RPMI8226 (cell line): Measurements from ENCODE around the gene PIGT.

ENCODE experiments used
- DNase-seq: peaks from one replicate; pipeline ENCODE4 v3.0.0-alpha.2; 2015

The PIGT gene

GRCh38 chr20:45415822-45416637 lies at the start of gene PIGT:
Gene PIGT (plus strand): TSS chr20:45416141. CDS start chr20:45416157, 16 bp downstream.
- DNase-seq: peak; percentile 88

- DNase-seq: no peak
Measured at GRCh38 chr20:45366192-45366591, 49.7 kb upstream of the PIGT start.

DNA sequence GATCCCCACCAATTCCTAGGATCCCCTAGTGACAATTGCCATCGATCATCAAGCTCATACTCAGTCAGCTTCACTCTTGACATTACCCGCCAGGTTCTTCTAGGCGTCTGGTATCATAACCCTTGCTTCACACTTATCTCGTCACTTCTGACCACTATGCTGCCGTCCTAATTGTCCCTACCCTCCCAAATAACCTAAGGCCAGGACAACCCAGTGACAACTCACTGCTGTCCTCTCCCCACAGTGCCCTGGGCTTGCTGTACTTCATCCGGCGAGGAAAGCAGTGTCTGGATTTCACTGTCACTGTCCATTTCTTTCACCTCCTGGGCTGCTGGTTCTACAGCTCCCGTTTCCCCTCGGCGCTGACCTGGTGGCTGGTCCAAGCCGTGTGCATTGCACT lies 49.3 kb upstream of the PIGT start:
- no peak for DNase-seq

GRCh38 chr20:45367126-45367525 lies 48.8 kb upstream of the PIGT start:
- DNase-seq: no peak

DNA sequence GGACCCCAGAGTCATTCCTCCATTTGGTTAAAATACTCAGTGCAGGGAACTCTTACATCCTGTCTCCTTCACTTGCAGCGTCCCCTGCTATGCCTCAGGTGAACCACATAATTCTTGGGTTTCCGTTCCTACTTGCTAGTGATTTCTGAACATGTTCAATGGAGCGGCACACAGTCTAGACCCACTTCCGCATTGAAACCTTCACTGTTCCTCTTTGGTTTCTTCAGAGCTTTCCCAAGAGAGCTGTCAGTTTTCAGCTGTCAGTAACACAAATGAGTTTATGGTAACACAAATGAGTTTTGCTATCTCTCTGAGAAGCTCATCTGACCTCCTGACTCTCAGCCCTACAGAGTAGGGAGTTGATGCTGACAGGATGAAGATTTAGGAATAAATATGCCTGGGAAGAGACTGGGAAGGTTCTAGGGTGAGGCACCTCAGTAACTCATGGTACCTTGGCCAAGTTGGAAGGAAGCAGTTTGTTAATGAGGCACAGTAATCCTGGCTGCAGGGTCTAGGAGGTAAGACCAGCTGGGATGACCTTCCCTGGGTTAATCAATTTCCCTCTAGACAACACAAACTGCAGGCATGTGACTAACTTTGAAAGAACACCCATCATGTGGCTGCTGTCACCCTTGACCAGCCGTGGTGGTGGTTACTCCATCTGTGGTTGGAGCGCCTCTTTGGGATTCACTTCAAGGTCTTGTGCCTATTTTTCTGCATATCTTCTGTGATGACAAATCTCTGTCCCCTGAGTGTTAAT lies 47.5 kb upstream of the PIGT start:
- peak; percentile 87 for DNase-seq

- DNase-seq: no peak
Measured at GRCh38 chr20:45370571-45371160, 45.3 kb upstream of the PIGT start.

DNA sequence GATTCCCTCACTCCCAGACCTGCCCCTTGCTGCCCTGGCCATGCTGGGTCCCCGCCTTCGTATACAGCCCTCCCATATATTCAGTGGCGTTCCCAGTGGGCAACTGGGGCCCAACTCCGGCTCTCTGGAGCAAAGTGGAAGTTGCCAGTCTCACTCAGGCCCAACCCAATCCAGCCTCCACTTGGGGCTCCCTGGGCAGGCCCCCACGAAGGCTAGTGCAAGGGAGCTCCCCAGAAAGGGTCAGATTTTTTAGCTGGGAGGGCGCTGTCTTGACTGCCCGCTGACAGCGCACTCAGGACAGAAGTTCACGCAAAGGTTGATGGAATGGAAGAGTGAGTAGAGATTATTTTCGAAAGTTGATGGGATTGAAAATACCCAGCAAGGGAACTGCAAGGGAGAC lies 43.7 kb upstream of the PIGT start:
- DNase-seq: no peak

DNA sequence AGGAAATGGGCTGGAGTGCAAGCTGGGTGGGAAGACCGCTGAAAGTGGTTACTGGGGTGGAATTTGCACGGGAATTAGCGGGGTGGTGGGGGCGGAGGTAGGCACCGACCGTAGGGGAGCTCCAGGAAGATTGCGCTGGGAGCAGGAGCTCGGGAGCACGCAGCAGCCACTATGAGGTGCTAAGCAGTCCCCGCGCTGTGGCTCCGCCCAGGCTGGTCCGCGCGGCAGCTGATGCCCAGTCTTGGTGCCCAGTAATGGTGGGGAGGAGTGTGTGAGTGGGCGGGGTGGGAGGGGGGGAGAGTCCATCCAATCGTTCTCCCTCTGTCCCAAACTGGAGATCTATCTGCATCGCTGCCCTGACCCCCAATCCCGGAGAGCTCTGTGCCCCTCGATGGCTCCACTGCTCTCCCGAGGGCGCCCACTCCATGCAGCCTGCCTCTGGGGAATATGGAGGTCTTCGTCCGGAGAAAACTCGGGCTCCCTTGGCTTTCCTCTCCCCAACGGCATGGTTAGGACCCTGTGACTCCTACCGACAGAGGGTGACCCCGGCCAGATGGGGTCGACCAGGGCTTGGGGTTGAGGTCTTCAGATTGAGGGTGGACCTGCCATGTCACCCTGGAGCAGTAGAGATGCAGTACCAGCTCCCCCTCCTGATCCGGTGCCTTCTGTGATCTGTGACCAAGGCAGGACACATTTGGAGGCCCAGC lies 43.1 kb upstream of the PIGT start:
- DNase-seq: no peak

GRCh38 chr20:45373353-45374100 lies 42.4 kb upstream of the PIGT start:
- peak; percentile 93 for DNase-seq

GRCh38 chr20:45374101-45374467 lies 41.9 kb upstream of the PIGT start:
- DNase-seq: no peak

DNA sequence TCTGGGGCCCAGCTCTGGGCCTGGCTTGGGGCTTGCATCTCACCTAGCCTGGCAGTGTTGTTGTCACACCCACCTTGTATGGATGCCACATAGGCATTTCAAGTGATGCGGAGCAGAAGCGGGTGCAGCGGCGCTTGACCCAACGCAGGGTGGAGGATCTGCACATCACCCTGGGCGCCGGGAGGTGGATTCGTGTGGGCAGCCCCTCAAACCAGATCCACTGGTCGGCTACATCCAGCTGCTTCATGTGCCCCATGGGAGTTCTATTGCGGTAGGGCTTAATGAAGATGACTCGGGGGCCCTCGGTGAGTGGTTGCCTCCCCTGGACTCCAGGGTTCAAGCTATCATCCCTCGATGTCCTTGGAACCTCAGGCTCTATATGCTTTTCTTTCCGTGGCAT lies 41.0 kb upstream of the PIGT start:
- DNase-seq: no peak

DNA sequence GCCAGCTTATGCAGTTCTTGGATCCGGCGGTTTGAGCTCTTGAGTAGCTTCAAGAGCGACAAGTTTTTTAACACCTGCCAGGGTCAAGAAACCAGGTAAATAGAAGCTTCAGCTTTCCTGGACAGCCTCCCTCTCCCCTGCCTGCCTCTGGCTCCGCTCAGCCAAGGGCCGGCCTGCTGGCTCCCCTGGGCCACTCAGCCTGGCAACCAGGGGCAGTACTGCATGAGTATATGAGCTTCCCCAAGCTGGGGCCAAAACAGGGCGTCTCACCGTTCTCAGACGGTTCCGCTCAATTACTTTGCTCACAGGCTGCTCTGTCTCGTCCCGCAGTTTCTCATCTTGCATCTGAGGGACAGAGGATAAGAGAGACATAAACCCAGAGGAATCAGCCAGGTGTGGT lies 38.7 kb upstream of the PIGT start:
- no peak for DNase-seq

DNA sequence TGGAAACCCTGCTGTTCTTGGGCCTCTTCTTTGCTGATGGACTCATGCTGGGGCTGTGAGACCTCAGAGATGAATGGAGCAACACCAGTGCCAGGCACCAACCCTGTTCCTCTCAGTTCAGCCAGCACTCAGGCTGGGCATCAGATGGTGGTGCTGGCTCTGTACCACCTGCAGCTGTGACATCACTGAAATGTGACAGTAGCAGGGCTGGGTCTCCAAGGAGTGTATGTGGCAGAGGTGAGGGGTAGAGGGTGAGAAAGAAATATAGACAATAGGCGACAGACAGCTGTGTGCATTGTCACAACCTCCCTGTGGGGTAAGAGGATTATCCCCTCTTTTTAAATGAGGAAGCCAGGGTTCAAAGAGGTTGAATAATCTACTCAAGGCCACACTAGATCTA lies 37.8 kb upstream of the PIGT start, which contains the start of gene TP53TG5:
TP53TG5 (minus strand) TSS at position 135 of the 400 bp plus-strand sequence; CDS start at position 46, 89 bp downstream.
- DNase-seq: no peak

GRCh38 chr20:45387274-45387673 lies 28.7 kb upstream of the PIGT start:
- DNase-seq: no peak

DNA sequence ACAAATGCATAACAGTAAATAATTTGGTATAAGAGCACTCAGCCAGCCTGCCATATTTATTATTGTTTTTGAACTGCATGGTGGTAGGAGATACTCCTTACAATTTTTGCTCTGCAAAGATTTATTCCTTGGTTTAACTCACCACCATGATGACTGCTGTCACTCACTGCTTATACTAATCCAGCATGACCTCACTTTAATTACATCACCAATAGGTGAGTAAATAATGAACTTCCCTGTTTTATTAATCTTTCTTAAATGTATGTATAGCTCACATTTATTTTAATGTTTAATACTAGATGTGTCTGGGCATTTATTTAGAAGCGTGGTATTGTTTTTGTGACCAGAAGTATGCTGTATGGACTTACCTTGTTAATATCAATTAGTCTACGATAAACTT lies 25.0 kb upstream of the PIGT start:
- DNase-seq: no peak

DNA sequence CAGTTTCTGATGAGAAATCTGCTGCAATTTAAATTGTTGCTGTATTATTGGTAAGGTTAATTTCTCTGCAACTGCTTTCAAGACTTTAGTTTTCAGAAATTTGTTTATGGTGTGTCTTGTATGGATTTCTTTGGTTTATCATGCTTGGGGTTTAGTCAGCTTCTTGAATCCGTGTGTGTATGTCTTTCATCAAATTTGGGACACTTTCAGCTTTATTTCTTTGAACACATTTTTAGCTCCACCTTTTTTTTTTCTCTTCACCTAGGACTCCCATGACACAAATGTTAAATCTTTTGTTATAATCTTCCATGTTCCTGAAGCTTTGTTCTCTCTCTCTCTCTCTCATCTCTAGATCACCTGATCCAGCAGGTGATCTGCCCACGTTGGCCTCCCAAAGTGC lies 24.4 kb upstream of the PIGT start:
- no peak for DNase-seq

- DNase-seq: no peak
Measured at GRCh38 chr20:45392733-45393132, 23.2 kb upstream of the PIGT start.

GRCh38 chr20:45394221-45395113 lies 21.5 kb upstream of the PIGT start:
- no peak for DNase-seq

- no peak for DNase-seq
Measured at GRCh38 chr20:45395114-45395415, 20.9 kb upstream of the PIGT start.

DNA sequence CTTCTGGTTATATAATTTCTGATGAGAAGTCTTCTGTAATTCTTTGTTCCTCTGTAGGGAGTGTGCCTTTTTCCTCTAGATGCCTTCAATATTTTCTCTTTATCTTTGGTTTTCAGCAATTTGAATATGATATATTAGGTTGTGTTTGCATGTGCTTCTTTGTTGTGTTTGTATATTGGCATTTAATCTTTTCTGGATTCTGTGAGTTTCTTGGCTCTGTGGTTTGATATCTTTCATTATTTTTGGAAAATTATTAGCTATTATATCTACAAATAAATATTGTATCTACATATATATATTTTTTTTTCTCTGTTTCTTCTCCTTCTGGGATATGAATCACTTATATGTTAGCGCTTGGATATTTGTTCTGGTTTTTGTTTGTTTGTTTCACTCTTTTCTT lies 16.9 kb upstream of the PIGT start:
- DNase-seq: no peak

- DNase-seq: no peak
Measured at GRCh38 chr20:45400346-45401031, 15.5 kb upstream of the PIGT start.
